HG03066 (cell line): Measurements from ENCODE around the gene BRWD1.
"Not testable (repeated sequence)": the region's sequence is repeated elsewhere in the genome, so short reads cannot be mapped to it uniquely, and the experiment has no call there.

ENCODE experiments used
- ATAC-seq: cut with Tn5 transposase; IDR thresholded peaks from one replicate; pipeline ENCODE4 v1.9.1; 2021; ENCODE audit warnings: low read depth; ENCODE audit not compliant: unreplicated experiment

BRWD1 gene

DNA sequence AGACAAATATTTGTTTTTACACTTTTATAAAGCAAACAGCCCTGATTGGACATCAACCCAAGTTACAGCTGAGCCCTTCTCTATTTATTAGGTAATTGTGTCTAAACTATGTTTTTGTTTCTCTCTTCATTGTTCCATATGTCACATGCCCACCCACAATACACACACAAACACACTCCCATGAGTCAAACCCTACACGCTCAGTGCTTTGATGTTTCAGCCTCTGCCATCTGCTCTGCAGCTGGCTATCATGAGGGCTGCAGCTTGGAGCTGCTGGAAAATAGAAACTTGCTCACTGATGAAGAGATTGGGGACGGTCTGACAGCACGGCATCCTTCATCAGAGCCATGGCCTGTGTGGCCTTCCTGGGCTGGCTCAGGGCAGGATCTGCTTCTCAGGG lies 171.9 kb downstream of the BRWD1 start:
- ATAC-seq, result no peak

DNA sequence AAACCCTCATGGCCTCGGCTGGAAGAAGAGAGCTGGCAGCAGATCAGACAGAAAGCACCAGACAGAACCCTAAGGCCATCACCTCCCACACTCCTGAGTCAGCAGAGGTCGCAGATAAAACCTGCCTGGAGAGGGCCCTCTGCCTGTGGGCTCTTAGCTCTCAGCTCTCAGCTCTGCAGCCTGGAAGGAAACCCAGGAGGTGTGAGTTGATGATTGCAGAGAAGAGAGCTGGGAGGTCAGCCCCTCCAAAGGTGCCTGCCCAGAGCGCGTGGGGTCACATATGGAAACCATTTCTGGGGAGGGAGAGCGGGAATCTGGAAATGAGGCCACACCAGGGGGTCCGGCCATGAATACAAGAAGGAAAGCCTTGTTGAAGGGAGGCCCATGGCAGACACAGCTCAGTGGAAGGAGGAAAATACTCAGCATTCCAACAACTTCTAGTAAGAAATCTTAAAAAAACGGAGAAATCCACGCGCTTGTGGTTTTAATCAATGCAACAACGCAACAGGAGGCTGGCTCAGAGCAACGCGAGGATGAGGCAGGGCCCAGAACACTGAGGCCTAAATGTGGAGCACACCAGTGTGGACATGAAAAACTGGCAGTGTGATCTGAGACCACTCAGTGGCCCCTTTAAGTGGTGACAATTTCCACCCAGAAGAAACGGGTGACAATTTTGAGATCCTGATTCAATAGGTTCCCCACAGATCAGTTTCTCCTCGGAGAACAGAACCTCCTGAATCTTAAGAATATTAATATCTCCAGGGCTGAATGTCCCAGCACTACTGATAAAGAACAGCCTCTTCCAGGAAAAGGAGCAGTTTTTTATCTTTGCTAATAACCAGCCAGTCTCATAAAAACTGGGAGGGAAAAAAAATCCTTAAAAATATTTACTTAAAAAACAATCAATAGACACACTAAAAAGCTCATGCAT lies 175.9 kb downstream of the BRWD1 start:
- no peak for ATAC-seq

DNA sequence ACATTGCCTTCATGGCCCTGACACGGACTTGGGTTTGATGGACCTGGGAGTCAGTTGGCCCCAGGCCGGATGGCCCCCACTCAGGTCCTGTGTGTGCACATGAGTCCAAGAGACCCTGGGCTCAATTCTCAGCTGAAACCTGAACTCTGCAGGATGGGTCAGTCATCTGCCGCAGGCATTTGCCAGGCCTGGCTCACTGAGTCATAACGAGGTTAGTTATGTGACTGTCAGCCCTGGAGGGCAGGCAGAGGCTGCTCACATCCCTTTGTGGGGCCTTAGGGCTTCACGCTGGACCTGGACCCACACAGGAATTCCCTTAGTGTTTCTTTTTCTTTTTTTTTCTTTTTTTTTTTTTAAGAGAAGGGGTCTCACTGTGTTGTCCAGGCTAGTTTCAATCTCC lies 176.7 kb downstream of the BRWD1 start:
- ATAC-seq, result no peak

DNA sequence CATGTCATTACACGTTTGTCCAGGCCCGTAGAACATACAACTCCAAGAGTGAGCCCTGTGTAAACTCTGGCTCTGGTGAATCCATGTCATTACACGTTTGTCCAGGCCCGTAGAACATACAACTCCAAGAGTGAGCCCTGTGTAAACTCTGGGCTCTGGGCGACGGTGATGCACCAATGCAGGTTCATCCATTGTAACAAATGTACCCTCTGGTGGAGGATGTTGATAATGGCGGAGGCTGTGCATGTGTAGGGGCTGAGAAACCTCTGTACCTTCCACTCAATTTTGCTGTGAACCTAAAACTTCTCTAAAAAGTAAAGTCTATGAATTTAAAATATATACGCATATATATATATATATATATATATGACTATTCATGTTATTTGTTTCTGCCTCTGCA lies 177.3 kb downstream of the BRWD1 start:
- ATAC-seq, result not testable (repeated sequence)

DNA sequence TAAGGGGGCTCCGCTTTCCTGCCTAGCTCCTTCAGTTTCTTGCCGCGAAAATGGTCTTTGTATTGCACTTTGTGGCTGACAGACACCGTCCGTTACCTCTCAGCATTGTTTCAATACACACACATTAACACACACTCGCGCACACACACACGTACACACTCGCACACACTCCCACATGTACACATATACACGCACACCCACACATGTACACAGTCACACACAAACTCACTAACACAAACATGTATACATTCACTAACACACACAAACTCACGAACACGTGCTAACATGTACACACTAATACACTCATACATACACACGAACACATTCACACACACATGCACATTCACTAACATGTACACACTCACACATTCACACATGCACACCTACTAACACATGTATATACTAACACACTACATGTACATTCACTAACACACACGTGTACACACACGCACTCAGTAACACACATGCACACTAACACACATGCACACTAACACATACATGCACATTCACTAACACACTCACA lies 179.1 kb downstream of the BRWD1 start:
- ATAC-seq, result no peak
